Measurements from ENCODE around the gene UPF2. TPM values are rescaled to one million over a fixed set of nuclear protein-coding genes. Genes with fewer than 3 reads are reported as not detected.

Gene UPF2
- total and polyA plus RNA-seq, 2 of the 13 experiments (the other 11 are each of a cell fraction or from before 2014, with no cell fraction given), result 6.2 to 14.5 TPM

DNA sequence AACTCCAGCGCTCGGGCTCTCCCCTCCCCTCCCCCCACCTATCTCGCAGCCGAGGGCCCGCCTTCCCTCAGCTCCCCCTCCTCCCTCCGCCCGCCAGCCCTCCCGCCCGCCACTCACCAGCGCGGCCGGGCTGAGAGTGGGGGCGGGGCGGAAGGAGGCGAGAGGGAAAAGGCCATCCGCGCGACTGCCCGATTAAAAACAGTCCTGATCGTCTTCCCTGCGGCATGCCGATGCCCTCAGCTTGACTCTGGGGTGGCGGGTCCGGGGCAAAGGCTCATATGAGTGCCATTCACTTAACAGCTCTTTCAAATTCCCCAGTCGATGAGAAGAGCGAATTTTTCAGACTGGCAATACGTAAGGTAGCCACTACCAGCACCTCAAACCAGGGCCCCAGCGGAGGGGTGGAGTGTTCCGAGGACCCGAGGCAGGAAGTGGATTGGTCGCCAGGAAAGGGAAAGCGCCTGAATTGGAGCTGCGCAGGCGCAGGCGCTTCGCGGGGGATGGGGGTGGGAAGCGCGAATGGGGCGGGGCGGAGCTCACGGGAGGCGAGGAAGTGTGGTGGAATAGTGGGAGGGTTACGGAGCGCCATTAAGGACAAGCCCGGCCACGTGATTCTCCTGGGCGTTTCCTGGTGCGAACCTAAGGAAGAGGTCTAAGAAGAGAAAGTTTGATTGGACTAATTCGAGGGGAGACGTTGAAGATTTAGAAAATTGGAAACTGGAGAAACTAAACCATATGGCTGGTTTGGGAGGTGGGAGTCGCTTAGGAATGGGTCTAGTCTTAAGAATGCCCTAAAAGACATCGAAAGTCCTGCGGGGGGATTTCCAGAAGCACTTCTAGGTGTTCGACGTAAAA, at the start of gene UPF2 (continued):
- TF ChIP-seq ZNF776 (CRISPR knock-in tag; IDR thresholded peaks at IDR 0.05) (no peak), ZNF432 (CRISPR knock-in tag; IDR thresholded peaks at IDR 0.05; ENCODE audit: borderline replicate concordance) (no peak), ZFP1 (CRISPR knock-in tag; IDR thresholded peaks at IDR 0.05) (no peak), ATRX (CRISPR knock-in tag; IDR thresholded peaks at IDR 0.05; ENCODE audit: borderline replicate concordance) (no peak), SRSF9 (IDR thresholded peaks at IDR 0.05; ENCODE audit: borderline replicate concordance, insufficient read depth, low read depth, low read length, poor library complexity, severe bottlenecking) (no peak), HDAC6 (IDR thresholded peaks at IDR 0.05; ENCODE audit: low read depth, low read length) (peak; percentile 99; the same call in 1 of the 2 replicates), ZBTB8A (CRISPR knock-in tag; IDR thresholded peaks at IDR 0.05; ENCODE audit: borderline replicate concordance, low read depth) (no peak), NFYC (CRISPR knock-in tag; IDR thresholded peaks at IDR 0.05) (peak; percentile 50; the same call in 1 of the 2 replicates), ZNF12 (CRISPR knock-in tag; IDR thresholded peaks at IDR 0.05) (no peak), TEAD3 (CRISPR knock-in tag; optimal IDR thresholded peaks at IDR 0.05; ENCODE audit: borderline replicate concordance) (no peak), SMAD3 (CRISPR knock-in tag; IDR thresholded peaks at IDR 0.05) (no peak), FOXA1 (IDR thresholded peaks at IDR 0.05) (no peak), FOXA1 (CRISPR knock-in tag; IDR thresholded peaks at IDR 0.05) (no peak), ZNF256 (CRISPR knock-in tag; conservative IDR thresholded peaks at IDR 0.05) (no peak), GATAD2A (CRISPR knock-in tag; IDR thresholded peaks at IDR 0.05) (peak; percentile 11; the same call in 1 of the 2 replicates), PHF21A (CRISPR knock-in tag; IDR thresholded peaks at IDR 0.05) (0 out of 2 replicates have a peak, but pooled peaks have one; percentile 23), NCOA1 (CRISPR knock-in tag; IDR thresholded peaks at IDR 0.05) (no peak), NFKB2 (CRISPR knock-in tag; IDR thresholded peaks at IDR 0.05; ENCODE audit: borderline replicate concordance) (no peak), NFIB (CRISPR knock-in tag; IDR thresholded peaks at IDR 0.05; ENCODE audit: borderline replicate concordance) (no peak), ZNF891 (CRISPR knock-in tag; IDR thresholded peaks at IDR 0.05) (no peak)
- TF ChIP-seq, protein P1, sequence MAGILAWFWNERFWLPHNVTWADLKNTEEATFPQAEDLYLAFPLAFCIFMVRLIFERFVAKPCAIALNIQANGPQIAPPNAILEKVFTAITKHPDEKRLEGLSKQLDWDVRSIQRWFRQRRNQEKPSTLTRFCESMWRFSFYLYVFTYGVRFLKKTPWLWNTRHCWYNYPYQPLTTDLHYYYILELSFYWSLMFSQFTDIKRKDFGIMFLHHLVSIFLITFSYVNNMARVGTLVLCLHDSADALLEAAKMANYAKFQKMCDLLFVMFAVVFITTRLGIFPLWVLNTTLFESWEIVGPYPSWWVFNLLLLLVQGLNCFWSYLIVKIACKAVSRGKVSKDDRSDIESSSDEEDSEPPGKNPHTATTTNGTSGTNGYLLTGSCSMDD (CRISPR knock-in tag; IDR thresholded peaks at IDR 0.05), result no peak
- TF ChIP-seq, protein P2, sequence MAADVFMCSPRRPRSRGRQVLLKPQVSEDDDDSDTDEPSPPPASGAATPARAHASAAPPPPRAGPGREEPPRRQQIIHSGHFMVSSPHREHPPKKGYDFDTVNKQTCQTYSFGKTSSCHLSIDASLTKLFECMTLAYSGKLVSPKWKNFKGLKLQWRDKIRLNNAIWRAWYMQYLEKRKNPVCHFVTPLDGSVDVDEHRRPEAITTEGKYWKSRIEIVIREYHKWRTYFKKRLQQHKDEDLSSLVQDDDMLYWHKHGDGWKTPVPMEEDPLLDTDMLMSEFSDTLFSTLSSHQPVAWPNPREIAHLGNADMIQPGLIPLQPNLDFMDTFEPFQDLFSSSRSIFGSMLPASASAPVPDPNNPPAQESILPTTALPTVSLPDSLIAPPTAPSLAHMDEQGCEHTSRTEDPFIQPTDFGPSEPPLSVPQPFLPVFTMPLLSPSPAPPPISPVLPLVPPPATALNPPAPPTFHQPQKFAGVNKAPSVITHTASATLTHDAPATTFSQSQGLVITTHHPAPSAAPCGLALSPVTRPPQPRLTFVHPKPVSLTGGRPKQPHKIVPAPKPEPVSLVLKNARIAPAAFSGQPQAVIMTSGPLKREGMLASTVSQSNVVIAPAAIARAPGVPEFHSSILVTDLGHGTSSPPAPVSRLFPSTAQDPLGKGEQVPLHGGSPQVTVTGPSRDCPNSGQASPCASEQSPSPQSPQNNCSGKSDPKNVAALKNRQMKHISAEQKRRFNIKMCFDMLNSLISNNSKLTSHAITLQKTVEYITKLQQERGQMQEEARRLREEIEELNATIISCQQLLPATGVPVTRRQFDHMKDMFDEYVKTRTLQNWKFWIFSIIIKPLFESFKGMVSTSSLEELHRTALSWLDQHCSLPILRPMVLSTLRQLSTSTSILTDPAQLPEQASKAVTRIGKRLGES (CRISPR knock-in tag; IDR thresholded peaks at IDR 0.05; ENCODE audit: borderline replicate concordance), result no peak
- TF ChIP-seq, protein P3, sequence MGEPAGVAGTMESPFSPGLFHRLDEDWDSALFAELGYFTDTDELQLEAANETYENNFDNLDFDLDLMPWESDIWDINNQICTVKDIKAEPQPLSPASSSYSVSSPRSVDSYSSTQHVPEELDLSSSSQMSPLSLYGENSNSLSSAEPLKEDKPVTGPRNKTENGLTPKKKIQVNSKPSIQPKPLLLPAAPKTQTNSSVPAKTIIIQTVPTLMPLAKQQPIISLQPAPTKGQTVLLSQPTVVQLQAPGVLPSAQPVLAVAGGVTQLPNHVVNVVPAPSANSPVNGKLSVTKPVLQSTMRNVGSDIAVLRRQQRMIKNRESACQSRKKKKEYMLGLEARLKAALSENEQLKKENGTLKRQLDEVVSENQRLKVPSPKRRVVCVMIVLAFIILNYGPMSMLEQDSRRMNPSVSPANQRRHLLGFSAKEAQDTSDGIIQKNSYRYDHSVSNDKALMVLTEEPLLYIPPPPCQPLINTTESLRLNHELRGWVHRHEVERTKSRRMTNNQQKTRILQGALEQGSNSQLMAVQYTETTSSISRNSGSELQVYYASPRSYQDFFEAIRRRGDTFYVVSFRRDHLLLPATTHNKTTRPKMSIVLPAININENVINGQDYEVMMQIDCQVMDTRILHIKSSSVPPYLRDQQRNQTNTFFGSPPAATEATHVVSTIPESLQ (CRISPR knock-in tag; conservative IDR thresholded peaks at IDR 0.05), result no peak
- TF ChIP-seq, protein P4, sequence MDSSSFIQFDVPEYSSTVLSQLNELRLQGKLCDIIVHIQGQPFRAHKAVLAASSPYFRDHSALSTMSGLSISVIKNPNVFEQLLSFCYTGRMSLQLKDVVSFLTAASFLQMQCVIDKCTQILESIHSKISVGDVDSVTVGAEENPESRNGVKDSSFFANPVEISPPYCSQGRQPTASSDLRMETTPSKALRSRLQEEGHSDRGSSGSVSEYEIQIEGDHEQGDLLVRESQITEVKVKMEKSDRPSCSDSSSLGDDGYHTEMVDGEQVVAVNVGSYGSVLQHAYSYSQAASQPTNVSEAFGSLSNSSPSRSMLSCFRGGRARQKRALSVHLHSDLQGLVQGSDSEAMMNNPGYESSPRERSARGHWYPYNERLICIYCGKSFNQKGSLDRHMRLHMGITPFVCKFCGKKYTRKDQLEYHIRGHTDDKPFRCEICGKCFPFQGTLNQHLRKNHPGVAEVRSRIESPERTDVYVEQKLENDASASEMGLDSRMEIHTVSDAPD (CRISPR knock-in tag; IDR thresholded peaks at IDR 0.05), result no peak
